ENCODE results near the gene TMEM106C.

- TF ChIP-seq EZH2 (IDR thresholded peaks at IDR 0.05; ENCODE audit: low read length), result no peak
- no peak for TF ChIP-seq CTCF (optimal IDR thresholded peaks at IDR 0.05 in 1 of 3, IDR thresholded peaks at IDR 0.05 in 1 of 3, conservative IDR thresholded peaks at IDR 0.05 in 1 of 3; ENCODE audit: extremely low read depth in 1 of 3, insufficient read depth in 2 of 3, low read length in 3 of 3)
Observed at GRCh38 chr12:48009471-48009870, 46.1 kb downstream of the TMEM106C start.

Measured in keratinocyte (primary cell).